HepG2 (cell line): ENCODE results near the gene SPIB. TPM values are rescaled to one million over a fixed set of nuclear protein-coding genes. Genes with fewer than 3 reads are reported as not detected.

Experiments
- ATAC-seq: fragments of 200-7000 bp; cut with Tn5 transposase; 3 replicates; pipeline ENCODE4 v1.9.1; 2020; ENCODE audit warnings: mild to moderate bottlenecking, moderate library complexity
- BruUV-seq: library from RNA; stranded (reverse); fragments of 400-500 nt; replicated peaks from 2 replicates; lab custom pipeline; 2021; lab: Mats Ljungman, UMichigan
- CTCF ChIA-PET: fragments of 300-600 bp; formaldehyde crosslinking; extraction: SDS; loops from one replicate; lab custom pipeline; 2021; ENCODE audit warnings: low total read pairs, inconsistent platforms, low intra/inter-chr PET ratio; lab: Yijun Ruan, JAX
- POLR2A ChIA-PET: fragments of 350-600 bp; sonication (Branson Sonifier 250); formaldehyde crosslinking; loops from one replicate; lab custom pipeline; 2020; ENCODE audit warnings: antibody characterized with exemption, inconsistent platforms; lab: Yijun Ruan, JAX
- DNase-seq: peaks from one replicate; pipeline ENCODE4 v3.0.0-alpha.2; 2015; ENCODE audit warnings: low spot score
- FAIRE-seq: peaks from 3 replicates; lab custom pipeline; 2011; peaks lifted over from hg19 to GRCh38; lab: Jason Lieb, UNC
- H2AFZ ChIP-seq: one replicate; pipeline ENCODE4 v1.6.1; 2011; ENCODE audit warnings: low read length, inconsistent platforms
- H3K27ac ChIP-seq: fragments of 300-600 bp; 3 replicates; pipeline ENCODE4 v1.8.0; 2011; ENCODE audit warnings: mixed run types, mild to moderate bottlenecking, mixed read lengths, low read length, inconsistent platforms; ENCODE audit not compliant: insufficient read depth; ENCODE audit errors: extremely low read length
- H3K27me3 ChIP-seq, 2 experiments: fragments of 200-600 bp in 1 of 2; 2 replicates in 1 of 2; 3 replicates in 1 of 2; pipeline versions ENCODE4 v1.6.0 to v1.8.0; 2011; ENCODE audit warnings: low read length in 2 of 2, mild to moderate bottlenecking in 2 of 2, moderate library complexity in 2 of 2, inconsistent platforms in 1 of 2; ENCODE audit not compliant: insufficient read depth in 2 of 2, control insufficient read depth in 1 of 2
- H3K36me3 ChIP-seq, 2 experiments: fragments of 200-600 bp in 1 of 2; replicated peaks in 1 of 2; 2 replicates in 1 of 2; 3 replicates in 1 of 2; pipeline versions ENCODE4 v1.5.1 to v1.8.0; 2011; ENCODE audit warnings: low read length in 2 of 2, inconsistent platforms in 1 of 2; ENCODE audit not compliant: insufficient read depth in 2 of 2, control insufficient read depth in 1 of 2
- H3K4me1 ChIP-seq: 2 replicates; pipeline ENCODE4 v1.5.1; 2012; ENCODE audit warnings: low read length, inconsistent platforms; ENCODE audit not compliant: insufficient read depth
- H3K4me2 ChIP-seq: 2 replicates; pipeline ENCODE4 v1.6.0; 2011; ENCODE audit warnings: low read depth, low read length, inconsistent platforms
- H3K4me3 ChIP-seq, 3 experiments: fragments of 200-600 bp in 1 of 3; sonication (generic), shearing (Covaris generic) in 1 of 3; replicated peaks in 1 of 3; 2 replicates each; pipeline ENCODE4 v1.5.1; 2011 to 2016; ENCODE audit warnings: low read length in 3 of 3, inconsistent platforms in 2 of 3, low read depth in 2 of 3, mild to moderate bottlenecking in 2 of 3, control low read depth in 1 of 3, mixed read lengths in 1 of 3; ENCODE audit not compliant: insufficient read depth in 1 of 3
- H3K79me2 ChIP-seq: one replicate; pipeline ENCODE4 v1.6.1; 2011; ENCODE audit warnings: low read length, inconsistent platforms; ENCODE audit not compliant: insufficient read depth
- H3K9ac ChIP-seq: 2 replicates; pipeline ENCODE4 v1.6.0; 2011; ENCODE audit warnings: mild to moderate bottlenecking, low read depth, low read length, inconsistent platforms; ENCODE audit not compliant: insufficient read depth
- H3K9me3 ChIP-seq: 2 replicates; pipeline ENCODE4 v1.5.1; 2012; ENCODE audit warnings: mild to moderate bottlenecking, low read length
- H4K20me1 ChIP-seq: 2 replicates; pipeline ENCODE4 v1.6.0; 2011; ENCODE audit warnings: inconsistent platforms, mild to moderate bottlenecking, low read length, moderate library complexity; ENCODE audit not compliant: insufficient read depth
- AHR ChIP-seq: IDR thresholded peaks from 2 replicates; pipeline ENCODE4 v1.6.1; 2018; ENCODE audit warnings: missing genetic modification reagents, missing compliant biosample characterization
- ARNTL ChIP-seq: sonication (generic); formaldehyde crosslinking; IDR thresholded peaks from 2 replicates; pipeline ENCODE4 v1.4.0; 2020; ENCODE audit warnings: mild to moderate bottlenecking, missing genetic modification reagents
- GTF3A ChIP-seq: sonication (generic); formaldehyde crosslinking; conservative IDR thresholded peaks from 2 replicates; pipeline ENCODE4 v1.4.0; 2020; ENCODE audit warnings: mild to moderate bottlenecking, missing genetic modification reagents
- HNRNPL ChIP-seq: fragments of 200-400 bp; formaldehyde crosslinking; IDR thresholded peaks from 2 replicates; pipeline ENCODE4 v1.6.1; 2017; ENCODE audit warnings: mild to moderate bottlenecking, low read depth, low read length
- PHB2 ChIP-seq: fragments of 450-650 bp; IDR thresholded peaks from 2 replicates; pipeline ENCODE4 v1.6.1; 2018; ENCODE audit not compliant: partially characterized antibody
- PHF5A ChIP-seq: IDR thresholded peaks from one replicate; pipeline ENCODE4 v1.6.1; 2018; ENCODE audit warnings: low read depth, missing genetic modification reagents; ENCODE audit not compliant: unreplicated experiment
- SRY ChIP-seq: sonication (generic); formaldehyde crosslinking; IDR thresholded peaks from 2 replicates; pipeline ENCODE4 v1.8.0; 2022; ENCODE audit warnings: mild to moderate bottlenecking, missing genetic modification reagents
- TCF7L2 ChIP-seq: IDR thresholded peaks from 2 replicates; pipeline ENCODE4 v1.6.1; 2011; ENCODE audit warnings: mild to moderate bottlenecking, low read depth, low read length, moderate library complexity
- ZNF44 ChIP-seq: sonication (generic); formaldehyde crosslinking; IDR thresholded peaks from 2 replicates; pipeline ENCODE4 v1.5.1; 2020; ENCODE audit warnings: mild to moderate bottlenecking, missing genetic modification reagents
- WGBS: methylation state at CpG from one replicate; pipeline ENCODE4 v1.1.6; 2017; ENCODE audit warnings: low lambda C conversion rate; 5-methylcytosine and 5-hydroxymethylcytosine counted together
- in situ Hi-C: cut with HindIII; loops from 2 replicates; pipeline ENCODE4 v1.10.0; 2017; ENCODE audit warnings: low pct_unique_long_range_greater_than_20kb; ENCODE audit not compliant: extremely low pct_ligation_motif_present
- intact Hi-C: fragments of 100-400 bp; cut with micrococcal nuclease; formaldehyde crosslinking; loops from one replicate; pipeline ENCODE4 v1.10.0; 2022; ENCODE audit not compliant: unreplicated experiment
- polyA plus RNA-seq, 8 experiments: library from polyadenylated mRNA; depleted of rRNA in 3 of 8; stranded (reverse) in 7 of 8; unstranded in 1 of 8; fragments of >200 nt; fragmentation: Illumina TruSeq in 4 of 8; extraction: Trizol in 4 of 8; gene quantifications; 2 replicates each; pipeline versions ENCODE4 v1.2.1 to v1.2.3, GENCODE V29; 2011 to 2016; ENCODE audit warnings: low read depth in 4 of 8, missing spikeins in 1 of 8, mixed read lengths in 1 of 8; ENCODE audit not compliant: insufficient read depth in 1 of 8
- total RNA-seq, 5 experiments: library from RNA; depleted of rRNA; stranded (reverse); fragments of >200 nt; fragmentation: Illumina TruSeq; extraction: Trizol; gene quantifications; 2 replicates each; pipeline ENCODE4 v1.2.3, GENCODE V29; 2016; ENCODE audit warnings: low read depth in 1 of 5
- TF ChIP-seq, protein P1 (sequence below): sonication (generic); formaldehyde crosslinking; IDR thresholded peaks from 2 replicates; pipeline ENCODE4 v1.8.0; 2022; ENCODE audit warnings: low read depth, missing genetic modification reagents
- TF ChIP-seq, protein P2 (sequence below): sonication (generic); formaldehyde crosslinking; conservative IDR thresholded peaks from 2 replicates; pipeline ENCODE4 v1.4.0; 2020; ENCODE audit warnings: missing genetic modification reagents

SPIB gene
- total and polyA plus RNA-seq, 2 of the 13 experiments (the other 11 are each of a cell fraction or from before 2014, with no cell fraction given), result 0.04 TPM; not detected in 1

DNA sequence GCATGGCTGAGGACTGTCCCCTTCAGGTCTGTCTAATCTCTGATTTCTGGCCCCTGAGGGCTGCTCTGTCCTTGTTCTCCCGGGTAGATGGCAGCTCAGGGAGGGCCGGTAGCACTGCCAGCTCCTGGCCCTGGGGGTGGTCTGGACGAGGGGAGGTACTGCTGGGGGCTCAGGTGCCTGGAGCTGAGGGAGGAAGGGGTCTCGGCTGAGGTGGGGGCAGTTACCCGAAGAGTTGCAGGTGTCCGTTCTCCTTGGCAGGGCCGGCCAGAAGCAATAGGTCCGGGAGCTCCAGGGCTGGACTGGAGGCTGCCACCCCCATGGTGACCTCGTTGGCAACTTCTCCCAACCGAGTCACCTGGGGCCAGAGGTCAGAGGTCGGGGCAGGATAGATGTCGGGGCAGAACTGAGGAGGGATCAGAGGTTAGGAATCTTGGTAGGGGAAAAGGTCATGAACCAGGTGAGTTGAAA is 56.4 kb downstream of the SPIB start:
- H3K36me3 ChIP-seq, result no peaks in the 10 kb centered on the region
- H3K4me1 ChIP-seq, result no peaks in the 10 kb centered on the region
- H3K9ac ChIP-seq, result no peak overlapping the region
- in situ Hi-C loops (no loop called here), intact Hi-C loops (no loop called here)
- no peak overlapping the region for H2AFZ ChIP-seq
- H3K9me3 ChIP-seq, result no peaks in the 10 kb centered on the region
- peaks cover 0 to 4% of the 10 kb centered on the region in 2 experiments; a peak in 3 of 5 replicates for H3K27me3 ChIP-seq
- no peak overlapping the region for H3K4me3 ChIP-seq
- ATAC-seq (no peak), FAIRE-seq (no peak), DNase-seq (no peak)
- no peaks in the 10 kb centered on the region for H4K20me1 ChIP-seq
- no peak overlapping the region for H3K4me2 ChIP-seq
- H3K79me2 ChIP-seq, result no peaks in the 10 kb centered on the region
- CTCF ChIA-PET, result no interaction called here
- no peak overlapping the region for H3K27ac ChIP-seq
- BruUV-seq, result no TSS peak
- TF ChIP-seq PHB2, result no peak
- TF ChIP-seq TCF7L2, result no peak
- TF ChIP-seq PHF5A, result no peak
- no peak for TF ChIP-seq ARNTL (CRISPR knock-in tag)
- TF ChIP-seq ZNF44 (CRISPR knock-in tag), result no peak
- TF ChIP-seq GTF3A (CRISPR knock-in tag), result no peak
- TF ChIP-seq, protein P1, sequence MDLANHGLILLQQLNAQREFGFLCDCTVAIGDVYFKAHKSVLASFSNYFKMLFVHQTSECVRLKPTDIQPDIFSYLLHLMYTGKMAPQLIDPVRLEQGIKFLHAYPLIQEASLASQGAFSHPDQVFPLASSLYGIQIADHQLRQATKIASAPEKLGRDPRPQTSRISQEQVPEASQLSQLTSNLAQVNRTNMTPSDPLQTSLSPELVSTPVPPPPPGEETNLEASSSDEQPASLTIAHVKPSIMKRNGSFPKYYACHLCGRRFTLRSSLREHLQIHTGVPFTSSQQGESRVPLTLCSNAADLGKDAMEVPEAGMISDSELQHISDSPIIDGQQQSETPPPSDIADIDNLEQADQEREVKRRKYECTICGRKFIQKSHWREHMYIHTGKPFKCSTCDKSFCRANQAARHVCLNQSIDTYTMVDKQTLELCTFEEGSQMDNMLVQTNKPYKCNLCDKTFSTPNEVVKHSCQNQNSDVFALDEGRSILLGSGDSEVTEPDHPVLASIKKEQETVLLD, result no peak
- TF ChIP-seq AHR (CRISPR knock-in tag), result no peak
- 40% methylated on average over 11 of the region's 12 CpGs for WGBS
- POLR2A ChIA-PET, result no interaction called here

DNA sequence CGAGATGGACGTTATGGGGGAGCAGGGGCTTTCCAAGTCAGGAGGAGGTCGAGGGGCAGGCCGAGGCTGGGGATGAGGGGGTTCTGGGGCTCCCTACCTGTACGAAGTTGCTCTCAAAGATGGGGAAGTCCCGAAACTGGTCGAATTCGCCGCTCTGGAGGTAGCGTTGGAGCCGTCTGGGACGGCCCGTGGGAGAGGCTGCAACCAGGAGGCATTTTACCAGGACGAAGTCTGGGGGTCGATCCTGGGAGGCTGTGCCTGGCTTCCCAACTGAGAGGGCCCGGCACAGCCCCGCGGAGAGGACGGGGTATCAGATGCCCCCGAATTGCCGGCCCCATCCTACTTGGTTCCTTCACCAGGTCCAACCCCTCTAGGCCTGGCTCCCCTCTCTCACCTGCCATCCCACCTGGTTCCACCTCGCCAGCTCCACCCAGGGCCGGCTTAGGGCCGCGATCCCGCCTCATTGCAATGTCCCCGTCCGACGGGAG is 57.0 kb downstream of the SPIB start:
- H3K9me3 ChIP-seq, result no peaks in the 10 kb centered on the region
- in situ Hi-C loops, result no loop called here
- POLR2A ChIA-PET, result no interaction called here
- H3K36me3 ChIP-seq, result no peaks in the 10 kb centered on the region
- DNase-seq (no peak), FAIRE-seq (no peak), ATAC-seq (no peak)
- WGBS, result 57% methylated on average over 21 of the region's 29 CpGs
- no peak overlapping the region for H3K4me2 ChIP-seq
- H3K4me1 ChIP-seq, result no peaks in the 10 kb centered on the region
- BruUV-seq, result no TSS peak
- no peaks in the 10 kb centered on the region for H3K79me2 ChIP-seq
- intact Hi-C loops, result no loop called here
- no peak overlapping the region for H2AFZ ChIP-seq
- CTCF ChIA-PET, result interaction anchor here (1.4 kb wide), 1 partner anchor 107 kb away, joined by 4 read pairs; no protein-coding TSS in a partner anchor
- no peak overlapping the region for H3K9ac ChIP-seq
- no peak overlapping the region for H3K27ac ChIP-seq
- H4K20me1 ChIP-seq, result no peaks in the 10 kb centered on the region
- H3K4me3 ChIP-seq, result no peak overlapping the region
- peaks cover under 1 to 4% of the 10 kb centered on the region in 2 experiments; a peak in 3 of 5 replicates for H3K27me3 ChIP-seq
- TF ChIP-seq HNRNPL (no peak), SRY (CRISPR knock-in tag) (no peak)
- TF ChIP-seq, protein P2, sequence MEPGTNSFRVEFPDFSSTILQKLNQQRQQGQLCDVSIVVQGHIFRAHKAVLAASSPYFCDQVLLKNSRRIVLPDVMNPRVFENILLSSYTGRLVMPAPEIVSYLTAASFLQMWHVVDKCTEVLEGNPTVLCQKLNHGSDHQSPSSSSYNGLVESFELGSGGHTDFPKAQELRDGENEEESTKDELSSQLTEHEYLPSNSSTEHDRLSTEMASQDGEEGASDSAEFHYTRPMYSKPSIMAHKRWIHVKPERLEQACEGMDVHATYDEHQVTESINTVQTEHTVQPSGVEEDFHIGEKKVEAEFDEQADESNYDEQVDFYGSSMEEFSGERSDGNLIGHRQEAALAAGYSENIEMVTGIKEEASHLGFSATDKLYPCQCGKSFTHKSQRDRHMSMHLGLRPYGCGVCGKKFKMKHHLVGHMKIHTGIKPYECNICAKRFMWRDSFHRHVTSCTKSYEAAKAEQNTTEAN (CRISPR knock-in tag), result no peak
